Breast epithelium (tissue), 4 donors: ENCODE measurements around the gene ERCC6L. TPM values are rescaled to one million over a fixed set of nuclear protein-coding genes. Genes with fewer than 3 reads are reported as not detected.
A peak's percentile ranks its signal among the peaks of the same experiment; 100 is the strongest.

ENCODE experiments used
- DNase-seq, 2 donors: peaks; one replicate each; pipeline ENCODE4 v3.0.0-alpha.2; 2019; ENCODE audit warnings: low spot score in 2 of 2
- H3K27ac ChIP-seq, 2 donors: fragments of 200-600 bp; sonication (generic) in 1 of 2; one replicate each; pipeline ENCODE4 v1.5.1; 2016 to 2019; ENCODE audit warnings: mild to moderate bottlenecking in 1 of 2
- H3K27me3 ChIP-seq, 2 donors: fragments of 200-600 bp; sonication (generic) in 1 of 2; one replicate each; pipeline versions ENCODE4 v1.5.1 to v1.6.0; 2017 to 2019; ENCODE audit warnings: control low read depth in 1 of 2, mild to moderate bottlenecking in 1 of 2
- H3K36me3 ChIP-seq: fragments of 200-600 bp; one replicate; pipeline ENCODE4 v1.5.1; 2019
- H3K4me1 ChIP-seq, 2 donors: fragments of 200-600 bp; sonication (generic); one replicate each; pipeline ENCODE4 v1.5.1; 2016 to 2019; ENCODE audit warnings: control low read depth in 1 of 2
- H3K4me3 ChIP-seq, 3 donors: fragments of 200-600 bp; sonication (generic); 1 replicate in 2 of 3; 2 replicates in 1 of 3; pipeline ENCODE4 v1.5.1; 2016 to 2019; ENCODE audit warnings: mild to moderate bottlenecking in 3 of 3, moderate library complexity in 2 of 3
- H3K9me3 ChIP-seq, 2 donors: fragments of 200-600 bp; sonication (generic) in 1 of 2; one replicate each; pipeline ENCODE4 v1.5.1; 2016 to 2019; ENCODE audit warnings: control low read depth in 1 of 2
- POLR2A ChIP-seq: fragments of 450-650 bp; IDR thresholded peaks from one replicate; pipeline ENCODE4 v1.6.1; 2016; ENCODE audit warnings: antibody characterized with exemption, mild to moderate bottlenecking, moderate library complexity
- POLR2AphosphoS5 ChIP-seq, 3 donors: sonication (generic); formaldehyde crosslinking; IDR thresholded peaks; one replicate each; pipeline ENCODE4 v1.6.1; 2017; ENCODE audit warnings: antibody characterized with exemption in 3 of 3
- intact Hi-C: fragments of 100-400 bp; cut with DNase I; formaldehyde crosslinking; loops from one replicate; pipeline ENCODE4 v1.15.1; 2023; ENCODE audit warnings: low total_unique reads
- total RNA-seq, 3 donors: library from RNA; depleted of rRNA; stranded (reverse); fragments of >200 nt; gene quantifications; one replicate each; pipeline ENCODE4 v1.1.0, GENCODE V29; 2016
- TF ChIP-seq, protein P1 (sequence below), 3 donors: fragments of 450-650 bp; IDR thresholded peaks; one replicate each; pipeline ENCODE4 v1.5.1; 2016 to 2017; ENCODE audit warnings: antibody characterized with exemption in 3 of 3, mild to moderate bottlenecking in 3 of 3, moderate library complexity in 3 of 3

Gene ERCC6L
- total RNA-seq, 3 donors from 2014 or later, result 0.15 to 0.33 TPM; not detected in 1

- Histone ChIP-seq H3K9me3 (no peaks in the 10 kb centered on the region), H3K27ac (no peak overlapping the region), H3K4me1 (no peaks in the 10 kb centered on the region), H3K4me3 (no peak overlapping the region), H3K36me3 (no peaks in the 10 kb centered on the region), H3K27me3 (peaks cover 0 to 9% of the 10 kb centered on the region in 2 donors)
- intact Hi-C loops, result no loop called here
- DNase-seq, result no peak
- no peak for TF ChIP-seq POLR2AphosphoS5 (IDR thresholded peaks at IDR 0.05)
- no peak for TF ChIP-seq POLR2A
- TF ChIP-seq, protein P1, sequence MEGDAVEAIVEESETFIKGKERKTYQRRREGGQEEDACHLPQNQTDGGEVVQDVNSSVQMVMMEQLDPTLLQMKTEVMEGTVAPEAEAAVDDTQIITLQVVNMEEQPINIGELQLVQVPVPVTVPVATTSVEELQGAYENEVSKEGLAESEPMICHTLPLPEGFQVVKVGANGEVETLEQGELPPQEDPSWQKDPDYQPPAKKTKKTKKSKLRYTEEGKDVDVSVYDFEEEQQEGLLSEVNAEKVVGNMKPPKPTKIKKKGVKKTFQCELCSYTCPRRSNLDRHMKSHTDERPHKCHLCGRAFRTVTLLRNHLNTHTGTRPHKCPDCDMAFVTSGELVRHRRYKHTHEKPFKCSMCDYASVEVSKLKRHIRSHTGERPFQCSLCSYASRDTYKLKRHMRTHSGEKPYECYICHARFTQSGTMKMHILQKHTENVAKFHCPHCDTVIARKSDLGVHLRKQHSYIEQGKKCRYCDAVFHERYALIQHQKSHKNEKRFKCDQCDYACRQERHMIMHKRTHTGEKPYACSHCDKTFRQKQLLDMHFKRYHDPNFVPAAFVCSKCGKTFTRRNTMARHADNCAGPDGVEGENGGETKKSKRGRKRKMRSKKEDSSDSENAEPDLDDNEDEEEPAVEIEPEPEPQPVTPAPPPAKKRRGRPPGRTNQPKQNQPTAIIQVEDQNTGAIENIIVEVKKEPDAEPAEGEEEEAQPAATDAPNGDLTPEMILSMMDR (IDR thresholded peaks at IDR 0.05), result no peak
These were observed 19.3 kb upstream of the ERCC6L start for GRCh38 chrX:72258174-72258573.

DNA sequence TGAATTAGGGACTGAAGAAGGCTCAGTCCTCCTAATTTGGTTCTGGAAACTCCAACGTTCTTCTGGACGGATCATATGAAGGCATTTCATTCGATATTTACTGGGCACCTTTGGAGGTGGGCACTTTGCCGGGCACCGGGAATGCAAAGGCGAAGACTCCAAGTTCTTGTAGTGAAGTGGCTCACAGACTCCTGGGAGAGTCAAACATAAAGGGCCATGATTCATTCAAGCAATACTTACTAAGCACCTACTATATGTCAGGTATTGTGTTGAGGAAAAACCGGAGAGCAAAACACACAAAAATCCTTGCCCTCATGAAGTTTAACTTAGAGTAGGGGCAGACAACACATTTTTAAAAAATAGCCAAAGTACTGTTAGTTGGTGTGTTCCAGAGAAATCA lies 17.0 kb upstream of the ERCC6L start:
- H3K36me3 ChIP-seq, result no peaks in the 10 kb centered on the region
- no peaks in the 10 kb centered on the region for H3K9me3 ChIP-seq
- peaks cover 0 to 9% of the 10 kb centered on the region in 2 donors for H3K27me3 ChIP-seq
- intact Hi-C loops, result no loop called here
- H3K4me3 ChIP-seq, result peak overlapping the region in 1 of 3 donors; percentile 50
- H3K4me1 ChIP-seq, result no peaks in the 10 kb centered on the region
- TF ChIP-seq, protein P1 (IDR thresholded peaks at IDR 0.05), result no peak
- TF ChIP-seq POLR2AphosphoS5 (IDR thresholded peaks at IDR 0.05) (no peak), POLR2A (no peak)
- no peak overlapping the region for H3K27ac ChIP-seq
- DNase-seq, result no peak

- H3K4me3 ChIP-seq, result peak overlapping the region in 2 of 3 donors; percentile 21 to 50
- DNase-seq, result no peak
- no peaks in the 10 kb centered on the region for H3K36me3 ChIP-seq
- H3K27me3 ChIP-seq, result peaks cover 0 to 9% of the 10 kb centered on the region in 2 donors
- no peak overlapping the region for H3K27ac ChIP-seq
- no peak for TF ChIP-seq POLR2AphosphoS5 (IDR thresholded peaks at IDR 0.05)
- TF ChIP-seq POLR2A, result no peak
- TF ChIP-seq, protein P1 (IDR thresholded peaks at IDR 0.05), result no peak
- intact Hi-C loops, result no loop called here
- no peaks in the 10 kb centered on the region for H3K4me1 ChIP-seq
- no peaks in the 10 kb centered on the region for H3K9me3 ChIP-seq
These were observed 16.6 kb upstream of the ERCC6L start for GRCh38 chrX:72255445-72255844.

- TF ChIP-seq, protein P1 (IDR thresholded peaks at IDR 0.05), result no peak
- TF ChIP-seq POLR2AphosphoS5 (IDR thresholded peaks at IDR 0.05), result no peak
- no peak for TF ChIP-seq POLR2A
- H3K27me3 ChIP-seq, result peaks cover 0 to 9% of the 10 kb centered on the region in 2 donors
- no peak for DNase-seq
These were observed 16.0 kb upstream of the ERCC6L start for GRCh38 chrX:72254816-72255215.

DNA sequence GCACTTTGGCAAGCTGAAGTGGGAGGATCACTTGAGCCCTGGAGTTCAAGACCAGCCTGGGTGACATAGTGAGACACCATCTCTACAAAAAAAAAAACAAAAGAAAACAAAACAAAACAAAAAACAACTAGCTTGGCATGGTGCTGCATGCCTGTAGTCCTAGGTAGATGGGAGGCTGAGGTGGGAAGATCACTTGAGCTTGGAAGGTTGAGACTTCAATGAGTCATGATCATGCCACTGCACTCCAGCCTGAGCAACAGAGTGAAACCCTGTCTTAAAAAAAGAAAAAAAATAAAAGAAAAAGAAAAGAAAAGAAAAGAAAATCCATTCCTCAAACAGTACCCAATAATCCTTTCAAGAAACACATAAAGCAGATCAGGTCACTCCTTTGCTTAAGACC lies 14.9 kb upstream of the ERCC6L start:
- Histone ChIP-seq H3K27ac (no peak overlapping the region), H3K9me3 (no peaks in the 10 kb centered on the region), H3K36me3 (no peaks in the 10 kb centered on the region), H3K4me1 (no peaks in the 10 kb centered on the region), H3K4me3 (no peak overlapping the region), H3K27me3 (peaks cover 0 to 9% of the 10 kb centered on the region in 2 donors)
- intact Hi-C loops, result no loop called here
- TF ChIP-seq POLR2A (no peak), POLR2AphosphoS5 (IDR thresholded peaks at IDR 0.05) (no peak)
- TF ChIP-seq, protein P1 (IDR thresholded peaks at IDR 0.05), result no peak
- no peak for DNase-seq

More at GRCh38 chrX:72254816-72255215, 16.0 kb upstream of the ERCC6L start:
- H3K4me1 ChIP-seq, result no peaks in the 10 kb centered on the region
- no peaks in the 10 kb centered on the region for H3K9me3 ChIP-seq
- H3K4me3 ChIP-seq, result no peak overlapping the region
- no peaks in the 10 kb centered on the region for H3K36me3 ChIP-seq
- intact Hi-C loops, result no loop called here
- H3K27ac ChIP-seq, result no peak overlapping the region
